AG04449 (cell line): ENCODE data around the gene AGAP1.

Source experiments
- CTCF ChIA-PET: fragments of 350-600 bp; formaldehyde crosslinking; extraction: SDS; loops from one replicate; lab custom pipeline; 2021; ENCODE audit warnings: antibody characterized with exemption; lab: Yijun Ruan, JAX
- POLR2A ChIA-PET: fragments of 400-600, 350-600 bp; formaldehyde crosslinking; extraction: SDS; loops from one replicate; lab custom pipeline; 2020; ENCODE audit warnings: antibody characterized with exemption, inconsistent platforms; lab: Yijun Ruan, JAX
- DNase-seq: peaks from one replicate; pipeline ENCODE4 v3.0.0-alpha.2; 2010; ENCODE audit warnings: low read depth, low spot score
- H3K4me3 ChIP-seq: 2 replicates; pipeline ENCODE4 v1.5.1; 2011; ENCODE audit warnings: low read depth, mild to moderate bottlenecking, control low read depth, low read length
- TF ChIP-seq, protein P1 (sequence below): IDR thresholded peaks from one replicate; pipeline ENCODE4 v1.5.1; 2011; ENCODE audit warnings: mild to moderate bottlenecking, moderate library complexity, low read length, control low read depth, inconsistent platforms; ENCODE audit not compliant: insufficient read depth; ENCODE audit errors: missing control alignments

Gene AGAP1

DNA sequence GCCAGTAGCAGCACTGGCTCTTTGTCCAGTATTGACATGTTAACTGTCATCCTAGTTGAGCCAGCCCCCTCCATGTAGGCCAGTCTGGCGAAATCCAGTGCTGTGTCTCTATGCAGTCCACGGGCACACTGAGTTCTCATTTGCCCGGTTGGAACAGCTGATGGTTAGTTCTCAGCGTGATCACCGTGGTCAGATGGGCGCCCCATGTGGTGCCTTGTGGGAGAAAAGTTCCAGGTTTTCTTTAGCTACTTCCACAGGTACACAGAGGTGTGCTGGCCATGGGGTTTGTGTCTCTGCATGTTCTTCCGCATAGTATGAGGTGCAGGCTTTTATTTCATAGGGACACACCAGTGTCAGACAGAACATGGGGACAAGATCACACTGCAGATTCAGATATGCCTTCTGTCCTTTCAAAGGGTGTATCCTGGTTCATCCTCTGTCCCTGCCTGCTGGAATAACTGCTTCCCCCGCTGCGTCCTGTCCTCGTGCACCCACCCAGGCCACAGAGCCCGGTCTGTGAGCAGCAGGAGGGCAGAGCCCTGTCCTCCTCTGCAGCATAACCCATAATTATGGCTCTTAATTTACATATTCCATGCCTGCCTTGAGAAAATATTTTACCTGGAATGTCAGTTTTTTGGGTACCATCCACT, 340.3 kb downstream of the AGAP1 start:
- TF ChIP-seq, protein P1, sequence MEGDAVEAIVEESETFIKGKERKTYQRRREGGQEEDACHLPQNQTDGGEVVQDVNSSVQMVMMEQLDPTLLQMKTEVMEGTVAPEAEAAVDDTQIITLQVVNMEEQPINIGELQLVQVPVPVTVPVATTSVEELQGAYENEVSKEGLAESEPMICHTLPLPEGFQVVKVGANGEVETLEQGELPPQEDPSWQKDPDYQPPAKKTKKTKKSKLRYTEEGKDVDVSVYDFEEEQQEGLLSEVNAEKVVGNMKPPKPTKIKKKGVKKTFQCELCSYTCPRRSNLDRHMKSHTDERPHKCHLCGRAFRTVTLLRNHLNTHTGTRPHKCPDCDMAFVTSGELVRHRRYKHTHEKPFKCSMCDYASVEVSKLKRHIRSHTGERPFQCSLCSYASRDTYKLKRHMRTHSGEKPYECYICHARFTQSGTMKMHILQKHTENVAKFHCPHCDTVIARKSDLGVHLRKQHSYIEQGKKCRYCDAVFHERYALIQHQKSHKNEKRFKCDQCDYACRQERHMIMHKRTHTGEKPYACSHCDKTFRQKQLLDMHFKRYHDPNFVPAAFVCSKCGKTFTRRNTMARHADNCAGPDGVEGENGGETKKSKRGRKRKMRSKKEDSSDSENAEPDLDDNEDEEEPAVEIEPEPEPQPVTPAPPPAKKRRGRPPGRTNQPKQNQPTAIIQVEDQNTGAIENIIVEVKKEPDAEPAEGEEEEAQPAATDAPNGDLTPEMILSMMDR: no peak
- DNase-seq: no peak
- H3K4me3 ChIP-seq: no peak overlapping the region
- POLR2A ChIA-PET: no interaction called here
- CTCF ChIA-PET: no interaction called here

DNA sequence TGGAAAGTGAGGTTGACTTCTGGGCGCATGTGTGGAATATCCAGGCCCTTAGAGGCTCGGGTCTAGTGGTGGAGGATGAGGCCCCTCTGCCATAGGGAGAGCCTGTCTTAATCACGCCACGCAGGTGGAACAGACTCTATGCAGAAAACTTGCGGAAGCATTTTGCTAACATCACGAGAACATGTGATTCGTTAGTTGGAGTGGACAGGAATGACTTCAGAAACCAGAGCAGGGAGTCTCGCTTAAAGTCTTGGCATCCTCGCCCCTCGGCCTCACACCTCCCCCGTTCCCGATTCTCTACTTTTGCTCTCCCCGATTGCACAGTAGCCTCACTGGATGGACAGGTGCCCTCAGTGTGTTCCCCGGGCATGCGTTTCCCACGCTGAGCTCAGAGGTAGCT, 340.9 kb downstream of the AGAP1 start:
- no peak for DNase-seq
- ChIA-PET CTCF (no interaction called here), POLR2A (no interaction called here)
- H3K4me3 ChIP-seq: no peak overlapping the region
- TF ChIP-seq, protein P1: no peak

DNA sequence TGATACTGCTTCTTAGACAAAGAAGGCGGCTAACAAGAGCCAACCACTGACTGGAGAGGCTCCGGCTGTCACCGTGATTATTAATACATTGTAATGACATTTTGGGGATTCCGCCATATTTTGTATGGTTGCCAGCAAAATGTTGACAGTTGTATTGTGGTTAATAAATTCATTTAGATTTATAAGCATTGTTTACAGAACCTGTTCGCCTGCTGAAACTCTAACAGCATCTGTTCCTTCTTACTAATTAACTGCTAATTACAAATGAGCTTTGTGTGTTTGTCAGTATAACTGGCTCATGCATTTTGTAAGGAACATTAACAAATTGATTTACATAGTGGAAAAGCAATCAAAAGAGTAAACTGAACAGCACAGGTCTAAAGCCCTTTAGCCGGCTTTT, 342.0 kb downstream of the AGAP1 start:
- TF ChIP-seq, protein P1: no peak
- POLR2A ChIA-PET: no interaction called here
- CTCF ChIA-PET: interaction anchor here (0.7 to 1.0 kb wide), 2 partner anchors 56 to 307 kb away, joined by 3 read pairs; no protein-coding TSS in a partner anchor
- H3K4me3 ChIP-seq: no peak overlapping the region
- DNase-seq: no peak

DNA sequence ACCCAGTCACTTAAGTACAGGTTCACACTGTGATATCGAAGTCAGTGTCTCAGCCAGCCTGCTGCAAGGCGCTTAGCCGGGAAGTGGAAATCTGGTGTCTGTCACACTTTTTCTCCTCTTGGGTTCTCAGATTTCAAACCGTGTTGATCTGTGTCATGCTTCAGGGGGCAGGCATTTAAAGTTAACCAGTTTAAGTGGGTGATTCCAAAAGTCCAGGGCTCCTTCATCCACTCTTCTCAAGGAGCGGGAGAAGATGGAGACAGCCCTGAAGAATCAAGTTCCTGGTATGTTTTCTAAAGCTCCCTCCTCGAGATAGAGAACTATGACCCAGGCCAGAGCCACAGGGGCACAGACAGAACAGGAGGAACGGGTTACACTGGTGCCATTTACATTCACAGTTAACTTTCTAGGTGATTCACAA, 342.7 kb downstream of the AGAP1 start:
- POLR2A ChIA-PET: no interaction called here
- DNase-seq: no peak
- no peak overlapping the region for H3K4me3 ChIP-seq
- CTCF ChIA-PET: interaction anchor here (1.0 to 1.2 kb wide), 2 partner anchors 57 kb away, joined by 3 read pairs; no protein-coding TSS in a partner anchor
- TF ChIP-seq, protein P1: no peak

DNA sequence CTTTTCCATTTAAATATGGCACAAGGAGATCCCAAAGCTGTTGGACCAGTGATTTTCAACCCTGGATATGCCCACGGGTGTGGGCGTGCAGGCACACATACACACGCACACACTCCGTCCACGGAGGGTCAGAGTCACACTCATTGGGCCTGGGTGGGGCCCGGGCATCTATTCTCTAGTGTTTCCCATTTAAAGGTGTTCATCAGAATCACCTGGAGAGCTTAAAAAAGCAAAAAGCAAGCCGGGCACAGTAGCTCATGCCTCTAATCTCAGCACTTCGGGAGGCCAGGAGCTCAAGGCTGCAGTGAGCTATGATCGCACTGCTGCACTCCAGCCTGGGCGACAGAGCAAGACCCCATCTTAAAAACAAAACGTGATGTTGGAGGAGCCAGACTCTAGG, 345.4 kb downstream of the AGAP1 start:
- no peak for DNase-seq
- H3K4me3 ChIP-seq: no peak overlapping the region
- CTCF ChIA-PET: no interaction called here
- POLR2A ChIA-PET: no interaction called here
- TF ChIP-seq, protein P1: no peak

DNA sequence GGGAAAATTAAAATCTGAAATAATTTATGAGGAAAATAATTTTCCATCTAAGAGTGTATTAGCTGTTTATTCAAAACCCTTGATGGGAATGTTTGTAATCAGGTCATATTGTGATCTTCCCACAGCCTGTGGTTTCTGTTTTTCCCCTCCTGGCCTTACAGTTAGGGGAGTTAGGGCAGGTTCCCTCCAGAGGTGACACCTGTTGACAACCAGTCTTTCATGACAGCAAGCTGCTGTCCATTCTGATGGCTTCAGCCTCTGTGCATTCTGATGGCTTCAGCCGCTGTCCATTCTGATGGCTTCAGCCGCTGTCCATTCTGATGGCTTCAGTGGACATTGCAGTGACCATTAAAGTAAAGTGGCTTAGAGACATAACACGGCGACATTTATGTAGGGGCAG, 346.1 kb downstream of the AGAP1 start:
- no peak overlapping the region for H3K4me3 ChIP-seq
- POLR2A ChIA-PET: no interaction called here
- TF ChIP-seq, protein P1: no peak
- no peak for DNase-seq
- CTCF ChIA-PET: no interaction called here
